ENCODE measurements around the gene ARHGAP10. TPM values are rescaled to one million over a fixed set of nuclear protein-coding genes. Genes with fewer than 3 reads are reported as not detected.

The ARHGAP10 gene
- total RNA-seq, 2 donors from 2014 or later, result 30.3 to 69.6 TPM

GRCh38 chr4:147843162-147843561 lies 111.3 kb downstream of the ARHGAP10 start:
- Histone ChIP-seq H3K36me3 (no peaks in the 10 kb centered on the region), H3K4me3 (no peak overlapping the region), H3K4me1 (replicated peaks) (no peaks in the 10 kb centered on the region), H3K9me3 (no peaks in the 10 kb centered on the region), H3K27ac (no peak overlapping the region), H3K27me3 (replicated peaks; ENCODE audit: insufficient read depth) (no peaks in the 10 kb centered on the region)
- DNase-seq (ENCODE audit: low spot score), result no peak
- intact Hi-C loops (cut with DNase I), result no loop called here
- TF ChIP-seq, protein P1, sequence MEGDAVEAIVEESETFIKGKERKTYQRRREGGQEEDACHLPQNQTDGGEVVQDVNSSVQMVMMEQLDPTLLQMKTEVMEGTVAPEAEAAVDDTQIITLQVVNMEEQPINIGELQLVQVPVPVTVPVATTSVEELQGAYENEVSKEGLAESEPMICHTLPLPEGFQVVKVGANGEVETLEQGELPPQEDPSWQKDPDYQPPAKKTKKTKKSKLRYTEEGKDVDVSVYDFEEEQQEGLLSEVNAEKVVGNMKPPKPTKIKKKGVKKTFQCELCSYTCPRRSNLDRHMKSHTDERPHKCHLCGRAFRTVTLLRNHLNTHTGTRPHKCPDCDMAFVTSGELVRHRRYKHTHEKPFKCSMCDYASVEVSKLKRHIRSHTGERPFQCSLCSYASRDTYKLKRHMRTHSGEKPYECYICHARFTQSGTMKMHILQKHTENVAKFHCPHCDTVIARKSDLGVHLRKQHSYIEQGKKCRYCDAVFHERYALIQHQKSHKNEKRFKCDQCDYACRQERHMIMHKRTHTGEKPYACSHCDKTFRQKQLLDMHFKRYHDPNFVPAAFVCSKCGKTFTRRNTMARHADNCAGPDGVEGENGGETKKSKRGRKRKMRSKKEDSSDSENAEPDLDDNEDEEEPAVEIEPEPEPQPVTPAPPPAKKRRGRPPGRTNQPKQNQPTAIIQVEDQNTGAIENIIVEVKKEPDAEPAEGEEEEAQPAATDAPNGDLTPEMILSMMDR (IDR thresholded peaks at IDR 0.05), result no peak
- TF ChIP-seq POLR2A (IDR thresholded peaks at IDR 0.05), result no peak
- no peak for TF ChIP-seq POLR2AphosphoS5 (IDR thresholded peaks at IDR 0.05)
- WGBS, result 66% methylated on average over 5 of the region's 5 CpGs

DNA sequence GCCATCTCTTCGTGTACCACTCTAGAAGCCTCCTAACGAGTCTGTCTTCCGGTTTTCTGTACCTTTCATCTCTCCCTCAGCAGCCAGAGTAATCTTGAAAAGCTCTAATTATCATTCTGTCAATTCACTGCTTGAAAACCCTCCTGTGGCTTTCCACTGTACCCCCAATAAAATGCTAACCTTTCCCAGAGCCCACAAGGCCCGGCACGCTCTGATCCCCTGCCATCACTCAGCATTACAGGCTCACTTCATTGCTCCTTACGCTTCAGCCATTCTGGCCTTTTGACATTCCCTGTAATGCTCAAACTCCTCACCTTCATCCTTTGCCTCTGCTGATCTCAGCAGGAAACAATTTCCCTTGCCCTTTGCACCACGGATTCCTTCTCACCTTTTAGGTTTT lies 112.9 kb downstream of the ARHGAP10 start:
- Histone ChIP-seq H3K4me1 (replicated peaks) (no peaks in the 10 kb centered on the region), H3K4me3 (no peak overlapping the region), H3K27me3 (replicated peaks; ENCODE audit: insufficient read depth) (no peaks in the 10 kb centered on the region), H3K9me3 (no peaks in the 10 kb centered on the region), H3K27ac (no peak overlapping the region), H3K36me3 (no peaks in the 10 kb centered on the region)
- DNase-seq (ENCODE audit: low spot score), result no peak
- 86% methylated on average over 7 of the region's 7 CpGs for WGBS
- TF ChIP-seq, protein P1 (IDR thresholded peaks at IDR 0.05), result no peak
- TF ChIP-seq POLR2A (IDR thresholded peaks at IDR 0.05) (no peak), POLR2AphosphoS5 (IDR thresholded peaks at IDR 0.05) (no peak)
- intact Hi-C loops (cut with DNase I), result no loop called here

DNA sequence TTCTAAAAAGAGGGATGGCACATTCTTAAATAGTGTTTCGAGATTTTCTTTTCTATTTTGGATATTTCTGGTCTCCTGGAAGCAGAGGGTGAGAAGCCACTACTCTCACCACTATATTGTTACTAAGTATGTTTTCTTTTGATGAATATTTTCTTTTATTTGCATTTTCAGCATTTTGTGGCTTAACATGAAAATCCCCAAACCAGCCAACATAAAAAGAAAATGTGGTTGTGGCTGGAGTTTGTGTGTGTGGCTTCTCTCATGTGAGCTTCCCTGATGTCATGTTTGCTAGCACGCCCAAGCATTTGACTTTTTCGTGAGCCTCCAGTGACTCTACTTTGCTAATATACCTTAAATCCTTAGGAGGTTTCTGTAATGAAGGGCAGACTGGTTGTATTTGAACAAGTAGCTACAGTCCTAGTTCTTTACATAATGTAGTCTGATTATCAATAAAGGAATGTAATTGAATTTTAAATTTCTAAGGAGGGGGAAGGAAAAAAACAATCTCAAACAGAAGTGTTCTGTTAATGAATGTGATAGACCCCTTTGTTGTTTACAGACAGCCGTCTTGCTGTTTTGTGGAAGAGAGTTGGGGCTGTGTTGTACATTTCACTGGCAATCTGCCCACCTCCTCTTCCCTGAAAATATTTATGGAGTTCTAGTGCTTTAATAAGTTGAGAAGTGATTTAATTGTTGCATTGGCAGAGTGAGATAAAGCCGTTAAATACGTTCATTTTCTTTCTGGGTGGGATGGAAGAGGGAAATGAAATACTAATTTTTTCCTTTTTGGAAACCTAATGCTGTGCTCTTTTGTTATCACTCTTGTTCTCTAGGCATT lies 114.6 kb downstream of the ARHGAP10 start:
- no peaks in the 10 kb centered on the region for H3K27me3 ChIP-seq (replicated peaks; ENCODE audit: insufficient read depth)
- H3K4me1 ChIP-seq (replicated peaks), result no peaks in the 10 kb centered on the region
- TF ChIP-seq POLR2AphosphoS5 (IDR thresholded peaks at IDR 0.05), result no peak
- TF ChIP-seq, protein P1 (IDR thresholded peaks at IDR 0.05), result no peak
- no peak for TF ChIP-seq POLR2A (IDR thresholded peaks at IDR 0.05)
- no peak overlapping the region for H3K4me3 ChIP-seq
- no peaks in the 10 kb centered on the region for H3K36me3 ChIP-seq
- 66% methylated on average over 6 of the region's 6 CpGs for WGBS
- no peak overlapping the region for H3K27ac ChIP-seq
- H3K9me3 ChIP-seq, result no peaks in the 10 kb centered on the region
- intact Hi-C loops (cut with DNase I), result no loop called here
- no peak for DNase-seq (ENCODE audit: low spot score)

- Histone ChIP-seq H3K36me3 (no peaks in the 10 kb centered on the region), H3K27ac (peak overlapping the region; percentile 26 to 54), H3K4me1 (replicated peaks) (no peaks in the 10 kb centered on the region), H3K9me3 (no peaks in the 10 kb centered on the region), H3K4me3 (no peak overlapping the region), H3K27me3 (replicated peaks; ENCODE audit: insufficient read depth) (no peaks in the 10 kb centered on the region)
- no peak for DNase-seq (ENCODE audit: low spot score)
- intact Hi-C loops (cut with DNase I), result no loop called here
- TF ChIP-seq, protein P1 (IDR thresholded peaks at IDR 0.05), result no peak
- no peak for TF ChIP-seq POLR2AphosphoS5 (IDR thresholded peaks at IDR 0.05)
- no peak for TF ChIP-seq POLR2A (IDR thresholded peaks at IDR 0.05)
- whole genome bisulfite sequencing, result 65% methylated on average over 8 of the region's 8 CpGs
Observed at GRCh38 chr4:147847751-147848590, 116.1 kb downstream of the ARHGAP10 start.

Measured in prostate gland (tissue), 2 donors.